SK-N-SH (cell line): Measurements from ENCODE around the gene PLB1. TPM values are rescaled to one million over a fixed set of nuclear protein-coding genes. Genes with fewer than 3 reads are reported as not detected.
A peak's percentile ranks its signal among the peaks of the same experiment; 100 is the strongest.

Experiments used
- CTCF ChIA-PET: fragments of 300-600, 350-600 bp; formaldehyde crosslinking; extraction: SDS; loops from one replicate; lab custom pipeline; 2021; lab: Yijun Ruan, JAX
- POLR2A ChIA-PET: fragments of 350-600 bp; sonication (Branson Sonifier 250); formaldehyde crosslinking; extraction: SDS; loops from one replicate; lab custom pipeline; 2020; ENCODE audit warnings: antibody characterized with exemption, inconsistent platforms; lab: Yijun Ruan, JAX
- DNase-seq: peaks from one replicate; pipeline ENCODE4 v3.0.0; 2012
- H2AFZ ChIP-seq: fragments of 200-600 bp; sonication (generic); 2 replicates; pipeline ENCODE4 v1.8.1; 2016; ENCODE audit warnings: antibody characterized with exemption, mild to moderate bottlenecking, low read depth
- H3F3A ChIP-seq: fragments of 200-600 bp; sonication (generic); replicated peaks from 2 replicates; pipeline ENCODE3; 2016; ENCODE audit warnings: antibody characterized with exemption, mild to moderate bottlenecking; ENCODE audit not compliant: insufficient read depth
- H3K27ac ChIP-seq, 2 experiments: fragments of 200-500 bp in 1 of 2; fragments of 200-600 bp in 1 of 2; sonication (Bioruptor generic) in 1 of 2; sonication (generic), shearing (Covaris generic) in 1 of 2; 2 replicates each; pipeline versions ENCODE4 v1.5.1 to v1.6.1; 2014 to 2016; ENCODE audit warnings: low read depth in 2 of 2, inconsistent platforms in 1 of 2, low read length in 1 of 2, mild to moderate bottlenecking in 1 of 2, mixed read lengths in 1 of 2
- H3K27me3 ChIP-seq: fragments of 200-600 bp; sonication (generic), shearing (Covaris generic); 2 replicates; pipeline ENCODE4 v1.6.1; 2016; ENCODE audit warnings: mixed run types; ENCODE audit not compliant: insufficient read depth
- H3K36me3 ChIP-seq, 2 experiments: fragments of 200-500 bp in 1 of 2; fragments of 200-600 bp in 1 of 2; sonication (Bioruptor generic) in 1 of 2; sonication (generic) in 1 of 2; replicated peaks in 1 of 2; 2 replicates each; pipeline versions ENCODE3 to v1.5.1; 2014 to 2016; ENCODE audit warnings: low read length in 1 of 2, mild to moderate bottlenecking in 1 of 2; ENCODE audit not compliant: insufficient read depth in 2 of 2, control insufficient read depth in 1 of 2
- H3K4me1 ChIP-seq, 2 experiments: fragments of 200-500 bp in 1 of 2; fragments of 200-600 bp in 1 of 2; sonication (Bioruptor generic) in 1 of 2; sonication (generic), shearing (Covaris generic) in 1 of 2; 2 replicates each; pipeline versions ENCODE4 v1.5.1 to v1.6.1; 2014 to 2016; ENCODE audit warnings: low read depth in 1 of 2, low read length in 1 of 2, mixed run types in 1 of 2; ENCODE audit not compliant: insufficient read depth in 2 of 2, control insufficient read depth in 1 of 2
- H3K4me2 ChIP-seq: fragments of 200-600 bp; sonication (generic), shearing (Covaris generic); 2 replicates; pipeline ENCODE4 v1.6.1; 2017; ENCODE audit warnings: mixed run types
- H3K4me3 ChIP-seq, 2 experiments: fragments of 200-500 bp in 1 of 2; fragments of 200-600 bp in 1 of 2; sonication (Bioruptor generic) in 1 of 2; sonication (generic), shearing (Covaris generic) in 1 of 2; 2 replicates each; pipeline versions ENCODE4 v1.5.1 to v1.8.1; 2014 to 2016; ENCODE audit warnings: low read depth in 2 of 2, inconsistent platforms in 1 of 2, low read length in 1 of 2, mild to moderate bottlenecking in 1 of 2, mixed read lengths in 1 of 2, moderate library complexity in 1 of 2
- H3K79me2 ChIP-seq: fragments of 200-600 bp; sonication (generic); 2 replicates; pipeline ENCODE4 v1.8.1; 2017; ENCODE audit warnings: mild to moderate bottlenecking; ENCODE audit not compliant: insufficient read depth
- H3K9ac ChIP-seq: fragments of 200-600 bp; sonication (generic); 2 replicates; pipeline ENCODE4 v1.6.1; 2017; ENCODE audit warnings: mixed run types
- H3K9me2 ChIP-seq: fragments of 200-600 bp; sonication (generic); 2 replicates; pipeline ENCODE4 v1.6.1; 2017; ENCODE audit warnings: mixed run types
- H3K9me3 ChIP-seq: fragments of 200-600 bp; sonication (generic); 2 replicates; pipeline ENCODE4 v1.6.1; 2017; ENCODE audit warnings: mixed run types, mild to moderate bottlenecking, moderate library complexity
- H4K20me1 ChIP-seq: fragments of 200-600 bp; sonication (generic); 2 replicates; pipeline ENCODE4 v1.6.1; 2017; ENCODE audit warnings: mild to moderate bottlenecking, mixed run types; ENCODE audit not compliant: insufficient read depth
- CTCF ChIP-seq: fragments of 200-600 bp; sonication (generic); IDR thresholded peaks from 2 replicates; pipeline ENCODE4 v1.6.1; 2017; ENCODE audit warnings: antibody characterized with exemption, mild to moderate bottlenecking, moderate library complexity
- EZH2phosphoT487 ChIP-seq: fragments of 200-600 bp; sonication (generic); IDR thresholded peaks from 2 replicates; pipeline ENCODE4 v1.6.1; 2017; ENCODE audit warnings: low read depth, mixed run types, mild to moderate bottlenecking, antibody characterized with exemption, moderate library complexity, borderline replicate concordance
- FOSL2 ChIP-seq: IDR thresholded peaks from 2 replicates; pipeline ENCODE4 v1.4.0; 2012; ENCODE audit warnings: low read depth, mild to moderate bottlenecking, moderate library complexity, borderline replicate concordance
- FOXJ3 ChIP-seq: sonication (generic); formaldehyde crosslinking; IDR thresholded peaks from 2 replicates; pipeline ENCODE4 v1.5.1; 2020; ENCODE audit warnings: mild to moderate bottlenecking, missing genetic modification reagents
- GABPA ChIP-seq: IDR thresholded peaks from 2 replicates; pipeline ENCODE4 v1.4.0; 2012; ENCODE audit warnings: low read depth, mild to moderate bottlenecking
- GATA2 ChIP-seq: sonication (generic); formaldehyde crosslinking; IDR thresholded peaks from 2 replicates; pipeline ENCODE4 v1.5.0; 2020; ENCODE audit warnings: mild to moderate bottlenecking, missing genetic modification reagents
- JUND ChIP-seq: IDR thresholded peaks from 2 replicates; pipeline ENCODE4 v1.4.0; 2012
- MAX ChIP-seq: IDR thresholded peaks from 2 replicates; pipeline ENCODE4 v1.4.0; 2012; ENCODE audit warnings: low read depth
- NRF1 ChIP-seq: IDR thresholded peaks from 2 replicates; pipeline ENCODE4 v1.6.1; 2012; ENCODE audit warnings: low read depth, mild to moderate bottlenecking, low read length
- RAD21 ChIP-seq: IDR thresholded peaks from 2 replicates; pipeline ENCODE4 v1.6.1; 2012; ENCODE audit warnings: mild to moderate bottlenecking, low read length
- REST ChIP-seq: IDR thresholded peaks from 2 replicates; pipeline ENCODE4 v1.6.1; 2012; ENCODE audit warnings: mild to moderate bottlenecking, low read depth, low read length, moderate library complexity
- RXRA ChIP-seq: IDR thresholded peaks from 2 replicates; pipeline ENCODE4 v1.4.0; 2012; ENCODE audit warnings: low read depth, mild to moderate bottlenecking, borderline replicate concordance
- SIN3A ChIP-seq: IDR thresholded peaks from 2 replicates; pipeline ENCODE4 v1.6.1; 2012; ENCODE audit warnings: low read depth, mild to moderate bottlenecking, low read length, moderate library complexity, borderline replicate concordance
- TAF1 ChIP-seq: IDR thresholded peaks from 2 replicates; pipeline ENCODE4 v1.6.1; 2012; ENCODE audit warnings: low read depth, mild to moderate bottlenecking, low read length, moderate library complexity, borderline replicate concordance
- USF1 ChIP-seq: IDR thresholded peaks from 2 replicates; pipeline ENCODE4 v1.4.0; 2012; ENCODE audit warnings: low read depth, borderline replicate concordance
- YY1 ChIP-seq: IDR thresholded peaks from 2 replicates; pipeline ENCODE4 v1.4.0; 2012; ENCODE audit warnings: low read depth, mild to moderate bottlenecking
- ZBTB33 ChIP-seq: IDR thresholded peaks from 2 replicates; pipeline ENCODE4 v1.4.0; 2012; ENCODE audit warnings: low read depth, borderline replicate concordance
- WGBS: methylation state at CpG from one replicate; pipeline ENCODE4 v1.1.6; 2017; ENCODE audit warnings: low lambda C conversion rate; 5-methylcytosine and 5-hydroxymethylcytosine counted together
- polyA plus RNA-seq, 3 experiments: library from polyadenylated mRNA; depleted of rRNA; stranded (reverse); fragments of >200 nt; gene quantifications; 2 replicates each; pipeline ENCODE4 v1.2.3, GENCODE V29; 2012

The PLB1 gene
- polyA plus RNA-seq, 1 of the 3 experiments (the other 2 are of a cell fraction), result 0.10 TPM

- H3K79me2 ChIP-seq, result no peaks in the 10 kb centered on the region
- TF ChIP-seq FOXJ3 (CRISPR knock-in tag) (no peak), GATA2 (CRISPR knock-in tag) (peak; percentile 18; the same call in 1 of the 2 replicates), JUND (no peak)
- H4K20me1 ChIP-seq, result no peaks in the 10 kb centered on the region
- no peaks in the 10 kb centered on the region for H3K27me3 ChIP-seq
- no peak for DNase-seq
- H2AFZ ChIP-seq, result no peak overlapping the region
- H3K36me3 ChIP-seq, result no peaks in the 10 kb centered on the region
- WGBS, result 81% methylated on average over 13 of the region's 14 CpGs
- no peaks in the 10 kb centered on the region for H3K9me2 ChIP-seq
- H3K4me1 ChIP-seq, result peaks cover 3 to 10% of the 10 kb centered on the region in 2 experiments; a peak in 2 of 4 replicates
- no peak overlapping the region for H3K9ac ChIP-seq
- H3K4me2 ChIP-seq, result no peak overlapping the region
- no peak overlapping the region for H3K27ac ChIP-seq
- peaks cover 6% of the 10 kb centered on the region for H3F3A ChIP-seq
- POLR2A ChIA-PET, result no interaction called here
- CTCF ChIA-PET, result interaction anchor here (0.7 to 2.2 kb wide), 7 partner anchors 14 to 771 kb away, joined by 3 to 10 read pairs (median 7); no protein-coding TSS in a partner anchor
- no peak overlapping the region for H3K4me3 ChIP-seq
- H3K9me3 ChIP-seq, result no peaks in the 10 kb centered on the region
These were observed 41.6 kb upstream of the PLB1 start for GRCh38 chr2:28454016-28454930.

- DNase-seq, result no peak
- no peak overlapping the region for H3K9ac ChIP-seq
- H3K4me1 ChIP-seq, result no peaks in the 10 kb centered on the region; a peak in 1 of 4 replicates
- 0 out of 2 replicates have a peak, but pooled peaks cover 4% of the 10 kb centered on the region for H3K9me3 ChIP-seq
- WGBS, result 87% methylated on average over 10 of the region's 10 CpGs
- CTCF ChIA-PET, result no interaction called here
- POLR2A ChIA-PET, result no interaction called here
- H3K79me2 ChIP-seq, result no peaks in the 10 kb centered on the region
- H3K4me2 ChIP-seq, result no peak overlapping the region
- H4K20me1 ChIP-seq, result no peaks in the 10 kb centered on the region
- no peaks in the 10 kb centered on the region for H3K27me3 ChIP-seq
- no peak overlapping the region for H2AFZ ChIP-seq
- H3K36me3 ChIP-seq, result no peaks in the 10 kb centered on the region
- no peak overlapping the region for H3K4me3 ChIP-seq
- no peaks in the 10 kb centered on the region for H3K9me2 ChIP-seq
- no peak overlapping the region for H3K27ac ChIP-seq
- no peaks in the 10 kb centered on the region for H3F3A ChIP-seq
- TF ChIP-seq YY1 (no peak), RAD21 (no peak), RXRA (no peak), GABPA (no peak), TAF1 (no peak), FOXJ3 (CRISPR knock-in tag) (no peak), NRF1 (no peak), ZBTB33 (no peak), SIN3A (no peak), USF1 (no peak), REST (no peak), EZH2phosphoT487 (no peak), CTCF (no peak), MAX (no peak), FOSL2 (no peak)
These were observed 38.6 kb upstream of the PLB1 start for GRCh38 chr2:28457237-28457636.
